Esophagus muscularis mucosa (tissue), 3 donors: ENCODE measurements around the gene IQCE.

Experiments
- POLR2A ChIP-seq: fragments of 450-650 bp; IDR thresholded peaks from one replicate; pipeline ENCODE4 v1.6.1; 2017; ENCODE audit warnings: antibody characterized with exemption, moderate library complexity, mild to moderate bottlenecking, low read depth
- TF ChIP-seq, protein P1 (sequence below), 3 experiments: fragments of 200-600 bp in 2 of 3; fragments of 450-650 bp in 1 of 3; sonication (generic) in 2 of 3; IDR thresholded peaks; one replicate each; pipeline ENCODE4 v1.5.1; 2017 to 2019; ENCODE audit warnings: antibody characterized with exemption in 3 of 3, mild to moderate bottlenecking in 2 of 3, moderate library complexity in 1 of 3

- TF ChIP-seq, protein P1, sequence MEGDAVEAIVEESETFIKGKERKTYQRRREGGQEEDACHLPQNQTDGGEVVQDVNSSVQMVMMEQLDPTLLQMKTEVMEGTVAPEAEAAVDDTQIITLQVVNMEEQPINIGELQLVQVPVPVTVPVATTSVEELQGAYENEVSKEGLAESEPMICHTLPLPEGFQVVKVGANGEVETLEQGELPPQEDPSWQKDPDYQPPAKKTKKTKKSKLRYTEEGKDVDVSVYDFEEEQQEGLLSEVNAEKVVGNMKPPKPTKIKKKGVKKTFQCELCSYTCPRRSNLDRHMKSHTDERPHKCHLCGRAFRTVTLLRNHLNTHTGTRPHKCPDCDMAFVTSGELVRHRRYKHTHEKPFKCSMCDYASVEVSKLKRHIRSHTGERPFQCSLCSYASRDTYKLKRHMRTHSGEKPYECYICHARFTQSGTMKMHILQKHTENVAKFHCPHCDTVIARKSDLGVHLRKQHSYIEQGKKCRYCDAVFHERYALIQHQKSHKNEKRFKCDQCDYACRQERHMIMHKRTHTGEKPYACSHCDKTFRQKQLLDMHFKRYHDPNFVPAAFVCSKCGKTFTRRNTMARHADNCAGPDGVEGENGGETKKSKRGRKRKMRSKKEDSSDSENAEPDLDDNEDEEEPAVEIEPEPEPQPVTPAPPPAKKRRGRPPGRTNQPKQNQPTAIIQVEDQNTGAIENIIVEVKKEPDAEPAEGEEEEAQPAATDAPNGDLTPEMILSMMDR (IDR thresholded peaks at IDR 0.05) = no peak
- no peak for TF ChIP-seq POLR2A
These were observed 101.0 kb downstream of the IQCE start for GRCh38 chr7:2659556-2660358.
